ENCODE data around the gene LPP. TPM values are rescaled to one million over a fixed set of nuclear protein-coding genes. Genes with fewer than 3 reads are reported as not detected.
"Not testable (repeated sequence)": the region's sequence is repeated elsewhere in the genome, so short reads cannot be mapped to it uniquely, and the experiment has no call there.

The LPP gene
- polyA plus RNA-seq, 4 donors = 17.0 to 31.8 (median 24.2) TPM

DNA sequence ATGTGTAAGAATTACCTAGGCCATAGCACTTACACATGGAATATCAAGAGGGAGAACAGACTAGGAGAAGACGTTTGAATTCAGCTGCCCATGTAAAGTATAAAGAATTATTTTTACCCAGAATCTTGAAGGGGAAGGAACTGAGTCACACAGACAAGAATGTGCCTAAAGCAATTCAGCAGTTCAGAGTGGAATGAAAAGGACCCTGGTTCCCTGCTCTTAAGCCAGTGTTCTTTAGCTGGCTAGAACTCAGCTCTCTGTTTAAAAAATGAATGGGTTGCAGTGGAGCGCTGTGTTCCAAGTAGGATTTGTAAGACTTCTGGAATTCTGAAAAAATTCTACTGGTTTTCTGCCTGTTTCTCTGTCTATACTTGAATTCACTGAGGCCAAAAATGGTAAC lies 440.2 kb downstream of the LPP start:
- no peak for DNase-seq (ENCODE audit: low read depth in 4 of 4, low spot score in 2 of 4)

DNA sequence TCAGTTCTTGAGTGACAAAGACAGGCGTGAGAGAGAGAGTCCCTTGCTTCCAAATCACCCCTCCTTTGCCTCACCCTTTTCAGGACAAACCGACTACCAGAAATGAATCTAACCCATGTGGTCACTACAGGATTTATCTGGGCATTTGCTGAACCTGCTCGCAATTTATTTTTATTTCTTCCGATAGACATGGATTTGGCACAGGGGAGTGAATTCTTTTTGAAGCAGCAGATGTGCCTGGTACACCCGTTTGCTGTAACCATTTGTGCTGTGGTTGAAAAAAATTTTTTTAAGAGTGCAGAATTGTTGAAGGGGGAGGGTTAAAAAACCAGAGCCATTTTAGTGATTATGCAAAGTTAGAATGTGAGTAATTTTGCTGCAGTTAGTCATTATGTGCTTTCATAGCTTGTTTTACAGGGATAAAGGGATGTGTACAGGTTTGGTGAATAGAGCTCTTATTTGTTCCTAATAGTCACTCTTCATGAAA lies 442.0 kb downstream of the LPP start:
- DNase-seq (ENCODE audit: low read depth in 4 of 4, low spot score in 2 of 4) = no peak

DNA sequence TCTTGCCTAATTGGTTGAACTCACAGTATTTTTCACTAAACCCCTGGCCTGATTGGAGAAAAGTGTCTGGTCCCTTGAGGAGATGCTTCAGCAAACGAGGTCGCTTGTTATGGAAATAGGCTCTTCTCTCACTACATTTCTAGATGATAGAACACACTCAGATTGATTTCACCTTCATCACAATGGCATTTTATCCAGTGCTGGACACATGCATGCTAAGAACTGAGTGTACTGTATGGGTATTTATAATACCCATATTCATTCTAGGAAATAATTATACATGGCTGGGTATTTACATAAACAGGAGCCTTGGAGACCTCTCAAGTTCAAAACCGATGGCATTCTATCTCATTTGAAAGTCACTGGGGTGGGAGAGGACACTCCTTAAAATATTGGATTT lies 444.9 kb downstream of the LPP start:
- no peak for DNase-seq (ENCODE audit: low read depth in 4 of 4, low spot score in 2 of 4)

DNA sequence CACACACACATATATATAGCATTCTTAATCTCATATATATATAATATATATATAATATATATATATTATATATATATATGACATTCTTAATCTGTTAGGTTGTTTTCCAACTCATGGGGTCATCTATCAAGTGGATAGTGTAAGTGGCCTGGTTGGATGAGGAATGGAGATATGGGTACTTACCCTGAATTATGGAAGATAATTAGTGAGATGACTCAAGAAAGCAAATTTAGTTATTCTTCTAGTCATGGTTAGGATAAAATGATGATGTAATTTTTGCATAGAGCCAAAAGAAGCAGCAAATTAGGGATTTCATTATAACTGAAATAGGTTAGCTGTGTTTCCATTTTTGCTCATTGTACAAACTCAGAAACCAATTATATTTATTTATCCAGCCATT lies 448.2 kb downstream of the LPP start:
- no peak for DNase-seq (ENCODE audit: low read depth in 4 of 4, low spot score in 2 of 4)

DNA sequence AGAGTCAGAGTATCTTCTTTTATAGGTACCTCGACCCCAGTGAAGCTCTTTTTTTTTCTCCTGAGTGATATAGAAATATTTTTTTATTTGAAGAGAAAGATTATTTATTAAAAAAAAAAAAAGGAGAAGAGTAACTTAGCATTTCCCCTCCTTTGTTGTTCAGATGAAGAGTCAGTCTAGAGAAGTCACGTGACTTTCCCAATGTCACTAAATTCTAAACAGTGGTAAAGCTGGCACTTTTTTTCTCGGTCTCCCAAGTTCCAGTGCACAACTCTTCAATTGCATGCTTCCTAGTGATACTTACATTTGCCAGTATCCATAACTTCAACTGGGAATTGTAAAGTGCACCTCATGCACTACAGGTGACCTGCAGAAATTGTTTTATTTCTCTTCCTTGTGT lies 448.7 kb downstream of the LPP start:
- DNase-seq (ENCODE audit: low read depth in 4 of 4, low spot score in 2 of 4) = no peak

DNA sequence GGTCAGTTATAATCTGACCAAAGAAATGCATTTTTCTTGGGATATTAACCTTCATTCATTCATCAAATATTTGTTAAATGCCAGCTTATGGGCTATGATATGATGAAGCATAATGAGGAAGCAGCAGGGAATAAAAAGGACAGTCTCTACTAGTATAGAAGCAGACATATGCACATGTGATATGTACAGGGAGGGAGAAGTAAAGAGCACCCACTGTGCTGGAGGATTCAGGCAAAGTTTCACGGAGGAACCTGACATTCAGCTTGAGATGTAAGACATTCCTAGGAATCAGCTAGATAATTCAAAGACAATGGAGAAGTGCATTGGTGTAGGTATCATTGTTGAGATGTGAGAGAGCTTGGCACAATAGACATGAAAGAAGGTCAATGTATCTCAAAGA lies 450.7 kb downstream of the LPP start:
- DNase-seq (ENCODE audit: low read depth in 4 of 4, low spot score in 2 of 4) = no peak

DNA sequence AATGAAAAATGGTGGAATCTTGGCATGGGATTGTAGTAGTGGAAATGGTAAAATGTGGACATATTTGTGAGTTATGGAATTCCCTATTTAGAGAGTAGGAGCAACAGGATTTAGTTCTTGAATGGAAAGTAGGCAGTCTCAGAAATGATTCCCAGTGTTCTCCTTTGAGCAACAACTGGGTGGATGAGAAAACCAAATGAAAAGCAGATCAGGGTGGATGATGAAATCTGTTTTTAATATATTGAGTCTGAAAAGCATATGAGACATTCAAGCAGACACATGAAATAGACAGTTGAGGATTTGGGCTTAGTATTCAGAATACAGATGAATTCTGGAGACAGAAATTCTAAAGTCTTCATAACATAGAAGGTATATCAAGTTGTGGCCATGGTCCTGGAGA lies 451.3 kb downstream of the LPP start:
- DNase-seq (ENCODE audit: low read depth in 4 of 4, low spot score in 2 of 4) = no peak

DNA sequence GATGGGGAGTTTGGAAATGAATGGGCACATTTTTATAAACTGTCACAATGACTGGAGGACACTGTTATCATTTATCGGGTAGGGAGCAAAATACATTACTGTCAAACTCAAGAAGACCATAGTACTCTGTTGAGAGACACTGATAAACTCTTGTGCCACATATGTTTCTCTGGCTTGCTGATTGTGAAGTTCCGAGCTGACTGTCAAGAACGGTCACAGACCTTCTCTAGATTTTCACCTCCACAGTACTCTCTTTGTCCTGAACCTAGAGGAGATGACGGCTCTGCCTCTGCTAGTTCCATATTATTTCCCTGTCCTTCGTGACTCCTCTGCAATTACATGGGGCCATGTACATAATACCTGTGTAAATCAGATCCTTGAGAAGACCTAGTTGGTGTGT lies 451.9 kb downstream of the LPP start:
- no peak for DNase-seq (ENCODE audit: low read depth in 4 of 4, low spot score in 2 of 4)

DNA sequence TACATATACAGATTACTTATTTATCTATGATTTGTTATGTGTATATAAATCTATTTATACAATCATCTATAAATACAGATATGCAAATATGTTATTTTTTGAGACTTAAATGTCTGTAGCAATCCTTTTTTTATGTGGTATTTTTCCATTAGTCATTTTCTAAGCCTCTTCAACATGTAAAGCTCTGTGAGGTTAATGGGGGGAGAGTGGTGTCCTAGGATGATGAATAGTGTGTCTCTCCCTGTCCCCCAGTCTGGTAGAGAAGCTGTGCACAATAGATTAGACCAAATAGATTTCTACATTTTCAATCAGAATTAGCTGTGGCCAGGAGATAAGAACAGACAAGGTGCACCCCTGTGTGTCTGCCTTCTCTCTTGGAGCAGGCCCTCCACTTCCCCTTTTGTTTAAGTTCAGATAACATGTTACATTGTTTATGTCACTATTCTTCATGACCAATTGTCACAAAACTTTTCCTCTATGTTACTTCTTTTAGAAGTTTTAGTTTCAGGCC lies 453.9 kb downstream of the LPP start:
- no peak for DNase-seq (ENCODE audit: low read depth in 4 of 4, low spot score in 2 of 4)

DNA sequence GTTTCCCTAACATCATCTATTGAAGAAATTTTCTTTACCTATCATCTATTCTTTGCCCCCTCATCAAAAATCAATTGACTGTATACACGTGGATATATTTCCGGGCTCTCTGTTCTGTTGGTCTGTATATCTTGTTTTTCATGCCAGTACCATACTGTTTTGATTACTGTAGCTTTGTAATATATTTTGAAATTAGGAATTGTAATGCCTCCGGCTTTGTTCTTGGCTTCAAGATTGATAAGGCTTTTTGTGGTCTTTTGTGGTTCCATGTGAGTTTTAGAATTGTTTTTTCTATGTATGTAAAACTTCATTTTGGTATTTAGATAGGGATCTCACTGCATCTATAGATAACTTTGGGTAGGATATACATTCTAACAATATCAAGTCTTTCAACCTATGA lies 454.4 kb downstream of the LPP start:
- no peak for DNase-seq (ENCODE audit: low read depth in 4 of 4, low spot score in 2 of 4)

DNA sequence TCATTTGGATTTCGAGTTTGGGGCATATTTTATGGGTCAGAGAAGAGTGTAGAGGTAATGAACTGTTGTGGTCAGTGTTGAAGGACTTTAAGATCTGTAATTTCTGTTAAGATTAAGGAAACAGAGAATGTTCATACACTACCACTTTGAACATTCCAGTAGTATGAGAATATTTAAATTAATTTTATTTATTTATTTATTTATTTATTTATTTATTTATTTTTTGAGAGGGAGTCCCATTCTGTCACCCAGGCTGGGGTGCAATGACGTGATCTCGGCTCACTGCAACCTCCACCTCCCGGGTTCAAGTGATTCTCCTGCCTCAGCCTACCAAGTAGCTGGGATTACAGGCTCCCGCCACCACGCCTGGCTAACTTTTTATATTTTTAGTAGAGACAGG lies 459.8 kb downstream of the LPP start:
- DNase-seq (ENCODE audit: low read depth in 4 of 4, low spot score in 2 of 4) = not testable (repeated sequence)

DNA sequence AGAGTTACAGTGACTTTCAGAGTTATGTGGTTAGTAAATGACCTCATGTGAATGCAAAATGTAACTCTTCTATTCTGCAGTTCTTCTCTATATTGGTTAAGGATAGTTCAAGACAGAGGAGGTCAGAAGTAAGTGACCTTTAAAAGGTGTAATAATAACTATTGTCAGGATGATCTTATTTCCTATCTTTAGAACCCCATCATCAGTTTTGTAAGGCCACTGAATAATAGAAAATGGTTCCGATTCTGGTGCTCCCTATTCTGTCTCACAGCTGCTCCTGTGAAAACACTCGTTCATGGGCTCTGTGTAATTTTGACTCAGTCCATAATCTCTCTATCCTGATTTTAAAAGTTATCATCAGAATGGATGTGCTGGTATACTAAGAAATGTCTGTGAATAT lies 463.3 kb downstream of the LPP start:
- no peak for DNase-seq (ENCODE audit: low read depth in 4 of 4, low spot score in 2 of 4)

DNA sequence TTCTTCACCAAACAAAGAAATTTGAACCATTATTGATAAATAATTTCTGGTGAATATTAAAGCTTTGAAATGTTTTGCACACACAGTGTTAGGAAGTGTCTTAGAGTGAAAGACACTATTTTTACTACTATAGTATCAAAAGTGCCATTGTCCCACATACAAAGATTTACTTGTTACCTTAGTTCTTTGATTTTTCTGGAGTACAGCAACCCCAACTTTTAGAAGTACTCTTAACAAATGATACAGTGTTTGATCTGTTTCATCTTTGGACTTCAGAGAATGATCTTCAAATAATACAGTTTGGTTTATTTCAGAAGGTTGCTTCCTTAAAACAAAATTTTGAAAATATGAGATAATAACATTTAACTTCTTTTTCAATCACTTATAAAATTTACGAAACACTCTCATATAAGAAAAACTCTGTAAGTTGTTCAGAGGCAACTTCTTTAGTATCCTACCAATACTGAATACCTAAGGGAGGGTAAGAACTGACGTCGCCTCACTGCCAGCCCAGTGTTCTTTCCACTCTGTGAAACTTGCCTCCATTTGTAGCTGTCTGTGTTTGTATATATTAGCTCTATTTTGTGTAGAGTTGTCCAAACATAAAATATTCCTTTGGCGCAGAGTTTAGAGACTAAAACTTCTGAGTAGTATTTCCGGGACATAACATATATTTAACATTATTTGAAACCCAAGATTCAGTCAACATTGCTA lies 464.2 kb downstream of the LPP start:
- DNase-seq (ENCODE audit: low read depth in 4 of 4, low spot score in 2 of 4) = no peak

DNA sequence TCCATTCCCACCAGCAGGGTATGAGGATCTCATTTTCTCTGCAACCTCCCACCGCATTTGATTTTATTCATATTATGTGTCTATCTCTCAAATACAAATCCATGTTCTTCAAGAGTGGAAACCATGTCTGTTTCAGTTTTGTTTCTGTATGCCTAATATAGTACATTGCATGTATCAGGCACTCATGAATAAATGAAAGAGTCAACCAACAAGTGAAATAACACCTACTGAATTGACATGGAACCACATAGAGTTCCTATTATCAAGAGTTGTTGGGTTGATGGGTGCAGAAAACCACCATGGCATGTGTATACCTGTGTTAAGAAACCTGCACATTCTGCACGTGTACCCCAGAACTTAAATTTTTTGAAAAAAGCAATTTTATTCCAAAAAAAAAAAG lies 466.8 kb downstream of the LPP start:
- no peak for DNase-seq (ENCODE audit: low read depth in 4 of 4, low spot score in 2 of 4)

DNA sequence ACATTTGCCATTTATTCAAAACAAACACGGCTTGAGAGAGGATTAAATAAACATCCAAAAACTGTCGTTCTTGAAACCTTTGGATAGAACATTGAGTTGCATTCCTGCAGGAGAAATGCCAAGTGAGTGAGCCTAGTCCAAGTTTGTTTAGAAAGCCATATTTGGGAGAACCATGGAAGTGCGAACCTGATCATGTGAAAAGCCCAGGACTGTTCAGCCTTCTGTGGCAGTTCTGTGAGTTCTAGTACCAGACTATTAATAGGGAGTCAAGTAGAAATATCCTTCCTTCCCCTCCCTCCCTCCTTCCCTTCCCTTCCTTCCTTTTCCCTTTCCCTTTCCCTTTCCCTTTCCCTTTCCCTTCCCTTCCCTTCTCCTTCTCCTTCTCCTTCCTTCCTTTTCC lies 470.4 kb downstream of the LPP start:
- no peak for DNase-seq (ENCODE audit: low read depth in 4 of 4, low spot score in 2 of 4)

DNA sequence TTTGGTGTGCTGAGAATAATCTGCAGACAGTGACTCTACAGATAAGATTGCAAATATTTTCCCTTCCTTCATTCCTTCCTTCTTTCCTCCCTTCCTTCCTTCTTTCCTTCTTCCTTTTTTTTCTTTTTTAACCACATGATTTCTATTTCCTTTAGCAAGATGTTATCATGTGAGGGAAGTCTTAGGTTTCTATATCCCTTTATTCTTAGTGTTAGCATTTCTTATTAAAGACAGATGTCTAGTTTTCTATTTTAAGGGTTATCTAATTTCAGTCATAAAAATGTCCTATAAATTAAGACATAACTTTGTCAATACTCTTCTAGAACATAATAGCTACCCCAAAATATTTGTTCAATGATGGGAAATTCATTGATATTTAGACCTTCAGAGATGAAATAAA lies 470.9 kb downstream of the LPP start:
- no peak for DNase-seq (ENCODE audit: low read depth in 4 of 4, low spot score in 2 of 4)

DNA sequence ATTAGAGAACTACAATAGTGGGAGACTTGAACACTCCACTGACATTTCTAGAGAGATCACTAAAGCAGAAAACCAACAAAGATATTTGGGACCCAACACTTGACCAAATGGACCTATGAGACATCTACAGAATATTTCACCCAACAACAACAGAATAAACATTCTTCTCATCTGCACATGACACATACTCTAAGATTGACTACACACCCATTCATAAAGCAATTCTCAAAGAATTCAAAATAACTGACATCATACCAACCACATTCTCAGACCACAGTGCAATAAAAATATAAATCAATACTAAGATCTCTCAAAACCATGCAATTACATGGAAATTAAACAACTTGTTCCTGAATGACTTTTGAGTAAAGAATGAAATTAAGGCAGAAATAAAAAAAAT lies 473.7 kb downstream of the LPP start:
- no peak for DNase-seq (ENCODE audit: low read depth in 4 of 4, low spot score in 2 of 4)

DNA sequence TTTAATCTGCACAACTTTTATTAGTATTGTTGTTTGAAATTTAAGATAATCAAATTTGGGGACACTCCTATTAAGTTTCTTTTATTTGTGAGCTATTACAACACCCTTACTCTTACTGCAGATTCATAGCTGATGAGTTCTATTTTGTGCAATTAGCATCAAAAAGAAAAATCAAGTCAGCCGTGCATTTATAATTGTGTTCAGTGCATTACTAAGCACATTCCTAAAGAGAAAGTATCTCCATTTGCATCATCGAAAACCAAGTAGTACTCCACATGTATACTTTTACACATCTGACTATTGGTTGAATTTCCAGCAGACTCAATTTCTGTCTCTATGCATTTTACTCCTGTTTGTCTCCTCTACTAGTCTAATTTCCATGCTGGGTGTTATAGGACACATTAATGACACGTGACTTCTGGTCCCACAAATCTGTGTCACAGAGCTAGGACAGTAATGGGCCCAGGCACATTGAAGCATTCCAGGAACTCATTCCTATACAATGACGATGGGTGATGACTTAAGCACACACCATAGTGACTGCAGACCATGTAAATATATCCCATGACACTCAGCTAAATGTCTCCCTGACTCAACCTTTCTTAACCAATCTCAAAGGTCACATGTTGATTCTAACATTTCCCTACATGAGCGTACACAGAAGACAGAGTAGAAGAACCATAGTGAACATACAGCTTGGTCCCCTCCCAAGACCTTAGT lies 477.5 kb downstream of the LPP start:
- no peak for DNase-seq (ENCODE audit: low read depth in 4 of 4, low spot score in 2 of 4)

DNA sequence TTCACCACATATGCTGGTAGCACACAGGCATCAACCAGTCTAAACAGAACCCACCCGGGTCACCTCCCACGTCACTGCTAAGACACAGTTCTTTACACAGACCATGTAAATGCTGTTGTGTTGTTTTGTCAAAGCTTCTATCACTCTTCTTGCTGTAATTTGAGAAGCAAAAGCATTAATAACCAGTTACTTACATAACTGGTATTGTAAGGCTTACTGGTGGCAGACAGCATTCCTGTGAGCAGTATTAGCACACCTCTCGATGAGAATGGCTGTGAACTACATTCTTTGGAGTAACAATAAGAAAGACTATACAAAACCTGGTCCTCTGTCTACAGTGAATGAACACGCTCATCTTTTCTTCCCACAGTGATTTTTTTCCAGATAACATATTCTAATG lies 479.2 kb downstream of the LPP start:
- DNase-seq (ENCODE audit: low read depth in 4 of 4, low spot score in 2 of 4) = no peak

DNA sequence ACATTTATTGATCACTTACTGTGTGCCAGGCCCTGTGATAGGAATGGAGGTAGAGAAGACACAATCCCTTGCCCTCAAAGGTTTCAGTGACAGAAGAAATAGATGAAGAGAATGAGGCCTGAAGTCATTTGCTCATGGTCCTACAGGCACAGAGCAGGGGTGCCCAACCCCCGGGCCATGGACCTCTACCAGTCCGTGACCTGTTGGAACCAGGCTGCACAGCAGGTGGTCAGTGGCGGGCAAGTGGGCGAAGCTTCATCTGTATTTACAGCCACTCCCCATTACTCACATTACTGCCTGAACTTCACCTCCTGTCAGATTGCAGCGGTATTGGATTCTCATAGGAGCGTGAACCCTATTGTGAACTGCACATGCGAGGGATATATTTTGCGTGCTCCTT lies 480.3 kb downstream of the LPP start:
- DNase-seq (ENCODE audit: low read depth in 4 of 4, low spot score in 2 of 4) = no peak

DNA sequence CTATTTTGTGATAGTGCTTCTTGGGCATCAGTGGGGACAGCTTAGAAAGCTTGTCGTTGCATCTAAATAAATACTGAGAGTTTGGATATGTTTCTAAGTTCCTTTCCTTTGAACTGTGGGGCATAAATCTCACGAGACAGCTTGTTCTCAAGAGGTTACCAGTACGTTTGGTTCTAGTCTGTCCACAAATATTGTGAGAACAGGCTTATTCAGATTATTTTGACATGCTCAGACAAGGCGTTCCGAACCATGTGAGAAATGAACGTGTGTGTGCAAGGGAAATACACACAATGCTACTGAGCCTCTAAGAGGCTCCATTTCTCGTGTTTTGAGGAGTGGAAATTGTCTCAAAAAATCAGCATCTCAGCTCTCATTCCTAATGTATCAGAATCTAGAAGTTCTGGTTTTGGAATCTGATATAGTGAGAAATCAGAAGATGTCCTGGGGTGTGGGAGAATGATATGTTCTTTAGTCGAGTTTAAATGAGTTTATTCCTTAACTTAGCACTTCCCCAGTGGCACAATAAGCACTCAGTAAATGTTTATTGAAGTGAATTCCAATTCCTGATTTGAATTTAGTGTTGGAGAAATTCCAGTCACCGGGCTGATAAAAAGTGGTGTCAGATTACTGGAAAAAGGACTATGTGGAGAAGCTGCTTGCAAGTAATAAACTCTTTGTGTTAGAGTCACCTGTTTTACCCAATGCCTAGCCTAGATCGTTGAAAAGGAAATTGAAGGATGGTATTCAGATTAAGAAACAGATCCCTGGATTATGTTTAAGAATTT lies 481.5 kb downstream of the LPP start:
- no peak for DNase-seq (ENCODE audit: low read depth in 4 of 4, low spot score in 2 of 4)
